Lower leg skin (tissue), 4 donors: Measurements from ENCODE around the gene NKAIN2. TPM values are rescaled to one million over a fixed set of nuclear protein-coding genes. Genes with fewer than 3 reads are reported as not detected.

ENCODE experiments used
- DNase-seq, 2 donors: peaks; one replicate each; pipeline ENCODE4 v3.0.0-alpha.2; 2019; ENCODE audit warnings: low spot score in 2 of 2
- H3K4me3 ChIP-seq: fragments of 200-600 bp; sonication (generic); 2 replicates; pipeline ENCODE4 v1.5.1; 2017; ENCODE audit warnings: mild to moderate bottlenecking, low read depth; ENCODE audit not compliant: poor library complexity, severe bottlenecking
- POLR2A ChIP-seq, 2 donors: fragments of 450-650 bp; IDR thresholded peaks; one replicate each; pipeline ENCODE4 v1.6.1; 2016 to 2017; ENCODE audit warnings: antibody characterized with exemption in 2 of 2, mild to moderate bottlenecking in 1 of 2, moderate library complexity in 1 of 2
- WGBS, 2 donors: methylation state at CpG; one replicate each; pipeline ENCODE4 v1.1.5; 2018; 5-methylcytosine and 5-hydroxymethylcytosine counted together
- intact Hi-C: fragments of 100-400 bp; cut with DNase I; formaldehyde crosslinking; loops from one replicate; pipeline ENCODE4 v1.15.0; 2023; ENCODE audit warnings: low total_unique reads
- total RNA-seq, 4 donors: library from RNA; depleted of rRNA; stranded (reverse); fragments of >200 nt; gene quantifications; one replicate each; pipeline ENCODE4 v1.1.0, GENCODE V29; 2016
- TF ChIP-seq, protein P1 (sequence below), 3 donors: fragments of 450-650 bp; IDR thresholded peaks; one replicate each; pipeline ENCODE4 v1.5.1; 2016; ENCODE audit warnings: antibody characterized with exemption in 3 of 3, mild to moderate bottlenecking in 3 of 3, moderate library complexity in 2 of 3

Gene NKAIN2
- total RNA-seq, 4 donors from 2014 or later, result 0.37 TPM; not detected in 3

DNA sequence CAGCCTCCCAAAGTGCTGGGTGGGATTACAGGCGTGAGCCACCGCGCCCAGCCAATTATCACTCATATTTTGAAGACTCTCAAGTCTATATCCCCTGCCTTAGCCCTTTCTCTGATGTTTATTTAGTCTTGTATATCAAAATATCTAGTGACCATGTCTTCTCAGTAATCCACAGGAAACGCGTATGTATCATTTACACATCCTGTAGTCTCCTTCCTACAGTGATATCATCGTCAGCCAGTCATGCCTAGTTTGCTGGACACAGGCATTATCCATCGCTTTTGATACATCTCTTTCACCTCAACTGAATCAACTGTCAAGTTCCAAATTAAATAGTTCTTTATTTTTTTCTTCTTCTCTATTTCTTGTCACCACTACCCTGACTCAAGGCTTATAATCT lies 223.7 kb downstream of the NKAIN2 start:
- no peak overlapping the region for H3K4me3 ChIP-seq
- 89 to 93% methylated on average over 7 of the region's 7 CpGs for WGBS, 2 donors
- TF ChIP-seq POLR2A (IDR thresholded peaks at IDR 0.05), result no peak
- intact Hi-C loops, result no loop called here
- no peak for DNase-seq

DNA sequence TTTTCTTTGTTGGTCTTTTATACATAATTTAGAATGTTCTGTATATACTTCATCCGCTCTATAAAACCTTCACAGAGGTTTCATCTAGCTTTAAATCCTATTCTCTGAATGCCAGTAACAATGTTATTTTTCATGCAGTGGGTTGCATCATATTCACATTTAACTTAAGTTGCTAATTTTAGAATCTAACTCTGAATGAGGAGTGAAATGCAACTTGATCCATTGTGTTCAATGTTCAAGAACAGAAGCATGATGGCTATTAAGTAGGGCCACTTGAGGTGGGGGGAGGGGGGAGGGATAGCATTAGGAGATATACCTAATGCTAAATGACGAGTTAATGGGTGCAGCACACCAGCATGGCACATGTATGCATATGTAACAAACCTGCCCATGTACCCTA lies 224.5 kb downstream of the NKAIN2 start:
- intact Hi-C loops, result no loop called here
- no peak overlapping the region for H3K4me3 ChIP-seq
- DNase-seq, result no peak
- TF ChIP-seq, protein P1, sequence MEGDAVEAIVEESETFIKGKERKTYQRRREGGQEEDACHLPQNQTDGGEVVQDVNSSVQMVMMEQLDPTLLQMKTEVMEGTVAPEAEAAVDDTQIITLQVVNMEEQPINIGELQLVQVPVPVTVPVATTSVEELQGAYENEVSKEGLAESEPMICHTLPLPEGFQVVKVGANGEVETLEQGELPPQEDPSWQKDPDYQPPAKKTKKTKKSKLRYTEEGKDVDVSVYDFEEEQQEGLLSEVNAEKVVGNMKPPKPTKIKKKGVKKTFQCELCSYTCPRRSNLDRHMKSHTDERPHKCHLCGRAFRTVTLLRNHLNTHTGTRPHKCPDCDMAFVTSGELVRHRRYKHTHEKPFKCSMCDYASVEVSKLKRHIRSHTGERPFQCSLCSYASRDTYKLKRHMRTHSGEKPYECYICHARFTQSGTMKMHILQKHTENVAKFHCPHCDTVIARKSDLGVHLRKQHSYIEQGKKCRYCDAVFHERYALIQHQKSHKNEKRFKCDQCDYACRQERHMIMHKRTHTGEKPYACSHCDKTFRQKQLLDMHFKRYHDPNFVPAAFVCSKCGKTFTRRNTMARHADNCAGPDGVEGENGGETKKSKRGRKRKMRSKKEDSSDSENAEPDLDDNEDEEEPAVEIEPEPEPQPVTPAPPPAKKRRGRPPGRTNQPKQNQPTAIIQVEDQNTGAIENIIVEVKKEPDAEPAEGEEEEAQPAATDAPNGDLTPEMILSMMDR (IDR thresholded peaks at IDR 0.05), result no peak
- TF ChIP-seq POLR2A (IDR thresholded peaks at IDR 0.05), result no peak
- 92 to 100% methylated on average over 2 of the region's 2 CpGs for WGBS, 2 donors

DNA sequence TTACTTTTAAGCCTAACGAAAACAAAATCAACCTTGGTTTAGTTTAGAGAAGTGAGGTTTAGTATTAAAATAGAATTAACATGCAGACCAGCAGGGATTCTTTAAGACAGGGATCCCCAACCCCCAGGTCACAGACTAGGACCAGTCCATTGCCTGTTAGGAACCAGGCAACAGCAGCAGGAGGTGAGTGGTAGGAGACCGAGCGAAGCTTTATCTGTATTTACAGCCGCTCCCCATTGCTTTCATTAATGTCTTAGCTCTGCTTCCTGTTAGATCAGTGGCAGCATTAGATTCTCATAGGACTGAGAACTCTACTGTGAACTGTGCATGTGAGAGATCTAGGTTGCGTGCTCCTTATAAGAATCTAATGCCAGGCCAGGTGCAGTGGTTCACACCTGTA lies 225.9 kb downstream of the NKAIN2 start:
- 88 to 91% methylated on average over 5 of the region's 5 CpGs for WGBS, 2 donors
- H3K4me3 ChIP-seq, result no peak overlapping the region
- intact Hi-C loops, result no loop called here
- DNase-seq, result no peak
- TF ChIP-seq, protein P1 (IDR thresholded peaks at IDR 0.05), result no peak
- TF ChIP-seq POLR2A (IDR thresholded peaks at IDR 0.05), result no peak

DNA sequence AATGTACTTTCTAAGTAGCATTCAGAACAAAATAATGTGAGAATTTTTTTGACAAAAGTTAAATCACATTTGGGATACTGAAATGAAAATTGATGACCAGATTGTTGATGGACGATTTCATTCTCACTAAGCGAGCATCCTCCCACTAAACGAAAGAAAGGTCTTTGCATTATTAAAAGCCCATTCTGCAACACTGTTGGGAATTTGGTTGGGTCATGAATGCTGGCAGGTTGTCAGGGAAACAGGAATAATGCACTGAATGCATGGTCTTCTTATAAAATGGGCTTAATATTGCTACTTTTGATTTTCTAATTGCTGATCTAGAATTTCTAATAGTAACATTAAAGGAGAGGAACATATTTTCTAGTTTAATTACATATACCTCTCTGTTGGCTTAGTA lies 229.8 kb downstream of the NKAIN2 start:
- TF ChIP-seq, protein P1 (IDR thresholded peaks at IDR 0.05), result no peak
- no peak for TF ChIP-seq POLR2A (IDR thresholded peaks at IDR 0.05)
- intact Hi-C loops, result no loop called here
- DNase-seq, result no peak
- no peak overlapping the region for H3K4me3 ChIP-seq
- 79% methylated on average over 3 of the region's 3 CpGs for WGBS, 2 donors

DNA sequence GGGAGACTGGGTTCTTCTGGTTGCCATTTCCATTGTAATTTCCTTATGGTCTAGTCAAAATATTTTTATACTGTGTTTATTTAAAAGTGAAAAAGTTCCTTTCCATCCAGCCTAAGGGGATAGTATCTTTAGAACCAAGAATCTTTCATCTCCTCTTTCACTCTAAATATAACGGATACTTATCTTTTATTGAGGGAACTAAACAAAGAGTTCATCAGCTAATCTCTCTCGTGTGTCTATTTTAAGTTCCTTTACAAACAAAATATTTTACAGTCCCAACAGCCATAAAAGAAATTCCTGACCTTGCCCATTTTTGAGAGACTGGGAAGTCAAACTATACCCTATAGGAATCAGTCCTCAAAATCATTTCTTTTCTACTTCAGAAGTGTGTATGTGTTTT lies 232.7 kb downstream of the NKAIN2 start:
- TF ChIP-seq, protein P1 (IDR thresholded peaks at IDR 0.05), result no peak
- TF ChIP-seq POLR2A (IDR thresholded peaks at IDR 0.05), result no peak
- intact Hi-C loops, result no loop called here
- H3K4me3 ChIP-seq, result no peak overlapping the region
- WGBS, 2 donors, result 25 to 32% methylated on average over 2 of the region's 2 CpGs
- DNase-seq, result no peak

DNA sequence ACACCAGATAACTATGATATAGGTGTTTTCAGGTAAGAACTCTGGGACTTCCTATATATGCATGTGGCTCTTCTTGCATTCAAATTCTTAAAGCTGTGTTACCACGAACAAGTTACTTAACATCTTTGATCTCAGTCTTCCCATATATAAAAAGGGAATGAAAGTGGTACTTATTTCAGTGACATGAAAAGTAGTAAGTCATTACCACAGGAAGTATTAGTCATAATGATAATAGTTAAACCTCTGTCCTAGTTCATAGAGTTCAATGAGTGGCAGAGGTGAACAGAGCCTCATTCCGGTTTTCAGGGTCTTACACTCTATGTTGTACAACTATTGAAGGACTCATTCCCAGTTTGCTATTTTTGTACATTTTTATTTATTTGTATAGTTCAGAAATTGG lies 237.0 kb downstream of the NKAIN2 start:
- intact Hi-C loops, result no loop called here
- TF ChIP-seq POLR2A (IDR thresholded peaks at IDR 0.05), result no peak
- TF ChIP-seq, protein P1 (IDR thresholded peaks at IDR 0.05), result no peak
- WGBS, 2 donors, result 66 to 77% methylated on average over 2 of the region's 2 CpGs
- DNase-seq, result no peak
- no peak overlapping the region for H3K4me3 ChIP-seq
